Sigmoid colon (tissue), 7 donors: Measurements from ENCODE around the gene NUP205. TPM values are rescaled to one million over a fixed set of nuclear protein-coding genes. Genes with fewer than 3 reads are reported as not detected.

Experiments
- DNase-seq: peaks from one replicate; pipeline ENCODE4 v3.0.0-alpha.2; 2019
- H3K27ac ChIP-seq, 4 donors: fragments of 200-600 bp; sonication (generic); one replicate each; pipeline ENCODE4 v1.5.1; 2016 to 2019; ENCODE audit warnings: mild to moderate bottlenecking in 1 of 4
- H3K27me3 ChIP-seq, 3 donors: fragments of 200-600 bp; sonication (generic); one replicate each; pipeline ENCODE4 v1.5.1; 2019; ENCODE audit warnings: mild to moderate bottlenecking in 1 of 3
- H3K36me3 ChIP-seq, 4 donors: fragments of 200-600 bp; sonication (generic); one replicate each; pipeline ENCODE4 v1.5.1; 2016 to 2019
- H3K4me1 ChIP-seq, 4 donors: fragments of 200-600 bp; sonication (generic); one replicate each; pipeline ENCODE4 v1.5.1; 2017 to 2019
- H3K4me3 ChIP-seq, 4 donors: fragments of 200-600 bp; sonication (generic); one replicate each; pipeline ENCODE4 v1.5.1; 2017 to 2019; ENCODE audit warnings: mild to moderate bottlenecking in 2 of 4, moderate library complexity in 1 of 4
- H3K9me3 ChIP-seq, 4 donors: fragments of 200-600 bp in 3 of 4; sonication (generic) in 3 of 4; one replicate each; pipeline versions ENCODE4 v1.5.1 to v1.6.1; 2013 to 2019
- EP300 ChIP-seq, 4 donors: sonication (generic); formaldehyde crosslinking; IDR thresholded peaks; one replicate each; pipeline ENCODE4 v1.6.1; 2017; ENCODE audit warnings: antibody characterized with exemption in 4 of 4
- POLR2A ChIP-seq, 2 donors: fragments of 450-650 bp; IDR thresholded peaks; one replicate each; pipeline ENCODE4 v1.6.1; 2016; ENCODE audit warnings: antibody characterized with exemption in 2 of 2, mild to moderate bottlenecking in 2 of 2, moderate library complexity in 2 of 2
- POLR2AphosphoS5 ChIP-seq, 4 donors: sonication (generic); formaldehyde crosslinking; IDR thresholded peaks; one replicate each; pipeline ENCODE4 v1.6.1; 2017; ENCODE audit warnings: antibody characterized with exemption in 4 of 4
- WGBS, 2 donors: extraction: QIAGEN DNeasy Blood & Tissue Kit; methylation state at CpG; one replicate each; pipeline ENCODE4 v1.1.7; 2013; 5-methylcytosine and 5-hydroxymethylcytosine counted together
- intact Hi-C: fragments of 100-400 bp; cut with DNase I; formaldehyde crosslinking; loops from one replicate; pipeline ENCODE4 v1.15.1; 2023
- polyA plus RNA-seq, 3 donors: library from polyadenylated mRNA; stranded (reverse); fragments of 200-250 nt; gene quantifications; one replicate each; pipeline ENCODE4 v1.2.3, GENCODE V29; 2013
- total RNA-seq, 4 donors: library from RNA; depleted of rRNA; stranded (reverse); fragments of >200 nt; gene quantifications; one replicate each; pipeline ENCODE4 v1.1.0, GENCODE V29; 2016
- TF ChIP-seq, protein P1 (sequence below), 4 experiments: fragments of 450-650 bp in 3 of 4; fragments of 200-600 bp in 1 of 4; IDR thresholded peaks; one replicate each; pipeline ENCODE4 v1.5.1; 2016 to 2019; ENCODE audit warnings: antibody characterized with exemption in 4 of 4, mild to moderate bottlenecking in 3 of 4, moderate library complexity in 2 of 4
- donor health status: healthy with polysubstance abuse.
- donor health status: Bipolar disorder and iron deficiency.
- donor health status: healthy.

NUP205 gene
- total and polyA plus RNA-seq, 7 donors = 9.5 to 37.5 (median 21.9) TPM

DNA sequence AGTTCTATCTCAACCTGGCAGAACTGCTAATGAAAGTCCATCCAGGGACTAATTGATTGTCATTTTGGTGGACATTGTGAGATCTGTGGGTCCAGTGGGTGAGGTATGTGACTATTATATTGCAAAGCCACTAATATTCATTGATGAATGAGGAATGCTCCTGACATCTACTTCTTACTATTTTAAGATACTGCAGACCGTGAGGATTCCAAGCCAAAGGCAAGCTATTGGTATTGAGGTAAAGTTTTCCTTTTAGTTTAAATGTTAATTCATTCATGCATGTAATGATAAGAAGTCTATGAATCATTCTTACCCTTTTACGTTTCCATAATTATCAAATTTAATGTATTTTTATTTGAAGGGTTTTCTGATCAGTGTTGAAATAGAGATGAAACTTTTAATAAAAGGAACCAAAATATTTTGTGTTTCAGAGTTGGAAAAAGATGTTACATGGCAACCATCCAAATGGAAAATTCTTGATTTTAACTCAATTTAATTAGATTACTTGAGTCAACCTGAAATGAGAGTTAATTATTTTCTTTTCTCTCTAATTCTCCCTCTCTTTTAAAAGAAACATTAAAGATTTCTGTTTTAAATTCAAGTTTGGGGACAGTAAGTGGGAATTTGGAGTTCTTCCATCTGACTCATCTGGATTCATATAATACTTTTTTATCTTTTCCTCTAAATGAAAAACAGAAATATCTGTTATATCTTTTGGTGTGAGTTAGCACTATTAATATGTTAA is 39.6 kb downstream of the NUP205 start:
- Histone ChIP-seq H3K9me3 (no peaks in the 10 kb centered on the region), H3K4me3 (no peak overlapping the region), H3K36me3 (peaks cover 3 to 92% (median 17%) of the 10 kb centered on the region in 4 donors), H3K27me3 (no peaks in the 10 kb centered on the region), H3K27ac (no peak overlapping the region), H3K4me1 (no peaks in the 10 kb centered on the region)
- intact Hi-C loops = no loop called here
- no peak for DNase-seq
- 92 to 93% methylated on average over 2 of the region's 2 CpGs for WGBS, 2 donors
- TF ChIP-seq EP300 (IDR thresholded peaks at IDR 0.05) (no peak), POLR2AphosphoS5 (IDR thresholded peaks at IDR 0.05) (no peak), POLR2A (IDR thresholded peaks at IDR 0.05) (no peak)
- TF ChIP-seq, protein P1, sequence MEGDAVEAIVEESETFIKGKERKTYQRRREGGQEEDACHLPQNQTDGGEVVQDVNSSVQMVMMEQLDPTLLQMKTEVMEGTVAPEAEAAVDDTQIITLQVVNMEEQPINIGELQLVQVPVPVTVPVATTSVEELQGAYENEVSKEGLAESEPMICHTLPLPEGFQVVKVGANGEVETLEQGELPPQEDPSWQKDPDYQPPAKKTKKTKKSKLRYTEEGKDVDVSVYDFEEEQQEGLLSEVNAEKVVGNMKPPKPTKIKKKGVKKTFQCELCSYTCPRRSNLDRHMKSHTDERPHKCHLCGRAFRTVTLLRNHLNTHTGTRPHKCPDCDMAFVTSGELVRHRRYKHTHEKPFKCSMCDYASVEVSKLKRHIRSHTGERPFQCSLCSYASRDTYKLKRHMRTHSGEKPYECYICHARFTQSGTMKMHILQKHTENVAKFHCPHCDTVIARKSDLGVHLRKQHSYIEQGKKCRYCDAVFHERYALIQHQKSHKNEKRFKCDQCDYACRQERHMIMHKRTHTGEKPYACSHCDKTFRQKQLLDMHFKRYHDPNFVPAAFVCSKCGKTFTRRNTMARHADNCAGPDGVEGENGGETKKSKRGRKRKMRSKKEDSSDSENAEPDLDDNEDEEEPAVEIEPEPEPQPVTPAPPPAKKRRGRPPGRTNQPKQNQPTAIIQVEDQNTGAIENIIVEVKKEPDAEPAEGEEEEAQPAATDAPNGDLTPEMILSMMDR (IDR thresholded peaks at IDR 0.05) = no peak

- no peak overlapping the region for H3K4me3 ChIP-seq
- no peak for TF ChIP-seq EP300 (IDR thresholded peaks at IDR 0.05)
- no peak for TF ChIP-seq POLR2A (IDR thresholded peaks at IDR 0.05)
- TF ChIP-seq, protein P1 (IDR thresholded peaks at IDR 0.05) = no peak
- no peak for TF ChIP-seq POLR2AphosphoS5 (IDR thresholded peaks at IDR 0.05)
- H3K9me3 ChIP-seq = no peaks in the 10 kb centered on the region
- no peaks in the 10 kb centered on the region for H3K27me3 ChIP-seq
- H3K4me1 ChIP-seq = no peaks in the 10 kb centered on the region
- H3K36me3 ChIP-seq = peaks cover 5 to 92% (median 14%) of the 10 kb centered on the region in 4 donors
- no peak overlapping the region for H3K27ac ChIP-seq
- WGBS, 2 donors = 89 to 92% methylated on average over 6 of the region's 6 CpGs
- intact Hi-C loops = no loop called here
- DNase-seq = no peak
Observed at GRCh38 chr7:135597926-135598305, 40.2 kb downstream of the NUP205 start.

DNA sequence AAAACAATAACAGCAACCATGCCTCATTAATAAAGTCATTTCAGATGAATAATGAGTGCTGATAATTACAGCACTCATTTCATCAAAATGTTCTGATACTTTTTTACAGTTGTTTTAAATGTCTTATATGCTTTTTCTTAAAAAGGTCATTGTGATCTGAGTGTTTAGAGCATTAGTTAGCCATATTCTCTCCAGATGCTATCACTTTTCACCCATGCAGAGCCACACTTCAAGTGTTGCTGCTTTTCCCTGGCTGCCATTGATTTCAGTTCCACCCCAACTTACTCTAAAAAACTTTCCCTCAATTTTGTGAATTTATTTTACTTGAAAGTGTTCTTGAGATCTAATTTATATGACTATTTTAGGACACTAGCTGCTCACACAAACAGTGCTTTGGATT is 41.8 kb downstream of the NUP205 start:
- Histone ChIP-seq H3K27ac (no peak overlapping the region), H3K27me3 (no peaks in the 10 kb centered on the region), H3K9me3 (no peaks in the 10 kb centered on the region), H3K36me3 (peaks cover 5 to 92% (median 12%) of the 10 kb centered on the region in 4 donors), H3K4me3 (no peak overlapping the region), H3K4me1 (no peaks in the 10 kb centered on the region)
- TF ChIP-seq EP300 (IDR thresholded peaks at IDR 0.05) (no peak), POLR2A (IDR thresholded peaks at IDR 0.05) (no peak), POLR2AphosphoS5 (IDR thresholded peaks at IDR 0.05) (no peak)
- TF ChIP-seq, protein P1 (IDR thresholded peaks at IDR 0.05) = no peak
- no peak for DNase-seq
- intact Hi-C loops = no loop called here

DNA sequence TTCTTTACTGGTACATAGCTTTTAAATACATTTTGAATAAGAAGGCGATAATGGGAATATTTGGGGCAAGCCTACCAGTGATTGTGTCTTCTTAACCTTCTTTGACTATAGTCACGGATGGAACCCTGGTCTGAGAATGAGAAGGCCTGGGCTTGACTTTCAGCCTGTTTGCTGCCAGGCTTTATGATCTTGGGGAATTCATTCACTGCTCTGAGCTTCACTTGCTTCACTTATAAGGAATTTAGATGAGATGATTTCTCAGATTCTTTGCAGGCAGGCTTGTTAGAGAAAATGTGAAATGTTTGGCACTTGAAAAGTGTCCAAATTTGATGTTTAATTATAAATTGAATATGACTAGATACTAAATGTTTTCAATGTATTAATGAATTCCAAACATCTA is 42.5 kb downstream of the NUP205 start:
- H3K36me3 ChIP-seq = peaks cover 5 to 92% (median 14%) of the 10 kb centered on the region in 4 donors

More for the DNA sequence above, 42.5 kb downstream of the NUP205 start:
- Histone ChIP-seq H3K4me1 (no peaks in the 10 kb centered on the region), H3K4me3 (no peak overlapping the region), H3K27me3 (no peaks in the 10 kb centered on the region), H3K9me3 (no peaks in the 10 kb centered on the region), H3K27ac (no peak overlapping the region)
- TF ChIP-seq POLR2A (IDR thresholded peaks at IDR 0.05) = no peak
- no peak for TF ChIP-seq EP300 (IDR thresholded peaks at IDR 0.05)
- TF ChIP-seq, protein P1 (IDR thresholded peaks at IDR 0.05) = no peak
- TF ChIP-seq POLR2AphosphoS5 (IDR thresholded peaks at IDR 0.05) = no peak
- intact Hi-C loops = no loop called here
- DNase-seq = no peak
- WGBS, 2 donors = 95 to 97% methylated on average over 2 of the region's 2 CpGs
